HepG2 (cell line): Measurements from ENCODE around the gene PIGR. TPM values are rescaled to one million over a fixed set of nuclear protein-coding genes. Genes with fewer than 3 reads are reported as not detected.

Experiments
- ATAC-seq: fragments of 200-7000 bp; cut with Tn5 transposase; 3 replicates; pipeline ENCODE4 v1.9.1; 2020; ENCODE audit warnings: mild to moderate bottlenecking, moderate library complexity
- BruUV-seq: library from RNA; stranded (reverse); fragments of 400-500 nt; replicated peaks from 2 replicates; lab custom pipeline; 2021; lab: Mats Ljungman, UMichigan
- CTCF ChIA-PET: fragments of 300-600 bp; formaldehyde crosslinking; extraction: SDS; loops from one replicate; lab custom pipeline; 2021; ENCODE audit warnings: low total read pairs, inconsistent platforms, low intra/inter-chr PET ratio; lab: Yijun Ruan, JAX
- POLR2A ChIA-PET: fragments of 350-600 bp; sonication (Branson Sonifier 250); formaldehyde crosslinking; loops from one replicate; lab custom pipeline; 2020; ENCODE audit warnings: antibody characterized with exemption, inconsistent platforms; lab: Yijun Ruan, JAX
- DNase-seq: peaks from one replicate; pipeline ENCODE4 v3.0.0-alpha.2; 2015; ENCODE audit warnings: low spot score
- FAIRE-seq: peaks from 3 replicates; lab custom pipeline; 2011; peaks lifted over from hg19 to GRCh38; lab: Jason Lieb, UNC
- H2AFZ ChIP-seq: one replicate; pipeline ENCODE4 v1.6.1; 2011; ENCODE audit warnings: low read length, inconsistent platforms
- H3K27ac ChIP-seq: fragments of 300-600 bp; 3 replicates; pipeline ENCODE4 v1.8.0; 2011; ENCODE audit warnings: mixed run types, mild to moderate bottlenecking, mixed read lengths, low read length, inconsistent platforms; ENCODE audit not compliant: insufficient read depth; ENCODE audit errors: extremely low read length
- H3K27me3 ChIP-seq, 2 experiments: fragments of 200-600 bp in 1 of 2; 2 replicates in 1 of 2; 3 replicates in 1 of 2; pipeline versions ENCODE4 v1.6.0 to v1.8.0; 2011; ENCODE audit warnings: low read length in 2 of 2, mild to moderate bottlenecking in 2 of 2, moderate library complexity in 2 of 2, inconsistent platforms in 1 of 2; ENCODE audit not compliant: insufficient read depth in 2 of 2, control insufficient read depth in 1 of 2
- H3K36me3 ChIP-seq, 2 experiments: fragments of 200-600 bp in 1 of 2; replicated peaks in 1 of 2; 2 replicates in 1 of 2; 3 replicates in 1 of 2; pipeline versions ENCODE4 v1.5.1 to v1.8.0; 2011; ENCODE audit warnings: low read length in 2 of 2, inconsistent platforms in 1 of 2; ENCODE audit not compliant: insufficient read depth in 2 of 2, control insufficient read depth in 1 of 2
- H3K4me1 ChIP-seq: 2 replicates; pipeline ENCODE4 v1.5.1; 2012; ENCODE audit warnings: low read length, inconsistent platforms; ENCODE audit not compliant: insufficient read depth
- H3K4me2 ChIP-seq: 2 replicates; pipeline ENCODE4 v1.6.0; 2011; ENCODE audit warnings: low read depth, low read length, inconsistent platforms
- H3K4me3 ChIP-seq, 3 experiments: fragments of 200-600 bp in 1 of 3; sonication (generic), shearing (Covaris generic) in 1 of 3; replicated peaks in 1 of 3; 2 replicates each; pipeline ENCODE4 v1.5.1; 2011 to 2016; ENCODE audit warnings: low read length in 3 of 3, inconsistent platforms in 2 of 3, low read depth in 2 of 3, mild to moderate bottlenecking in 2 of 3, control low read depth in 1 of 3, mixed read lengths in 1 of 3; ENCODE audit not compliant: insufficient read depth in 1 of 3
- H3K79me2 ChIP-seq: one replicate; pipeline ENCODE4 v1.6.1; 2011; ENCODE audit warnings: low read length, inconsistent platforms; ENCODE audit not compliant: insufficient read depth
- H3K9ac ChIP-seq: 2 replicates; pipeline ENCODE4 v1.6.0; 2011; ENCODE audit warnings: mild to moderate bottlenecking, low read depth, low read length, inconsistent platforms; ENCODE audit not compliant: insufficient read depth
- H3K9me3 ChIP-seq: 2 replicates; pipeline ENCODE4 v1.5.1; 2012; ENCODE audit warnings: mild to moderate bottlenecking, low read length
- H4K20me1 ChIP-seq: 2 replicates; pipeline ENCODE4 v1.6.0; 2011; ENCODE audit warnings: inconsistent platforms, mild to moderate bottlenecking, low read length, moderate library complexity; ENCODE audit not compliant: insufficient read depth
- BCL6 ChIP-seq: IDR thresholded peaks from 2 replicates; pipeline ENCODE4 v1.6.1; 2016; ENCODE audit warnings: missing genetic modification reagents, missing compliant biosample characterization
- KDM1A ChIP-seq: IDR thresholded peaks from 2 replicates; pipeline ENCODE4 v1.6.1; 2016; ENCODE audit warnings: missing compliant biosample characterization
- PRPF4 ChIP-seq: fragments of 200-400 bp; formaldehyde crosslinking; IDR thresholded peaks from 2 replicates; pipeline ENCODE4 v1.6.1; 2016; ENCODE audit warnings: low read length, low read depth; ENCODE audit not compliant: poor library complexity, severe bottlenecking
- RARG ChIP-seq: sonication (generic); formaldehyde crosslinking; IDR thresholded peaks from 2 replicates; pipeline ENCODE4 v1.4.0; 2020; ENCODE audit warnings: low read depth, mild to moderate bottlenecking, missing genetic modification reagents
- REPIN1 ChIP-seq: sonication (generic); formaldehyde crosslinking; IDR thresholded peaks from 2 replicates; pipeline ENCODE4 v1.8.0; 2022; ENCODE audit warnings: missing genetic modification reagents, low read depth, mild to moderate bottlenecking, borderline replicate concordance
- SMAD3 ChIP-seq: sonication (generic); formaldehyde crosslinking; IDR thresholded peaks from 2 replicates; pipeline ENCODE4 v1.4.0; 2020; ENCODE audit warnings: missing genetic modification reagents
- ZBTB42 ChIP-seq: sonication (generic); formaldehyde crosslinking; IDR thresholded peaks from 2 replicates; pipeline ENCODE4 v1.5.0; 2020; ENCODE audit warnings: mild to moderate bottlenecking, missing genetic modification reagents
- ZMYM3 ChIP-seq: sonication (generic); formaldehyde crosslinking; IDR thresholded peaks from 2 replicates; pipeline ENCODE4 v1.5.1; 2020; ENCODE audit warnings: mild to moderate bottlenecking, missing genetic modification reagents
- ZNF629 ChIP-seq: sonication (generic); formaldehyde crosslinking; conservative IDR thresholded peaks from 2 replicates; pipeline ENCODE4 v1.5.0; 2020; ENCODE audit warnings: missing genetic modification reagents
- WGBS: methylation state at CpG from one replicate; pipeline ENCODE4 v1.1.6; 2017; ENCODE audit warnings: low lambda C conversion rate; 5-methylcytosine and 5-hydroxymethylcytosine counted together
- in situ Hi-C: cut with HindIII; loops from 2 replicates; pipeline ENCODE4 v1.10.0; 2017; ENCODE audit warnings: low pct_unique_long_range_greater_than_20kb; ENCODE audit not compliant: extremely low pct_ligation_motif_present
- intact Hi-C: fragments of 100-400 bp; cut with micrococcal nuclease; formaldehyde crosslinking; loops from one replicate; pipeline ENCODE4 v1.10.0; 2022; ENCODE audit not compliant: unreplicated experiment
- polyA plus RNA-seq, 8 experiments: library from polyadenylated mRNA; depleted of rRNA in 3 of 8; stranded (reverse) in 7 of 8; unstranded in 1 of 8; fragments of >200 nt; fragmentation: Illumina TruSeq in 4 of 8; extraction: Trizol in 4 of 8; gene quantifications; 2 replicates each; pipeline versions ENCODE4 v1.2.1 to v1.2.3, GENCODE V29; 2011 to 2016; ENCODE audit warnings: low read depth in 4 of 8, missing spikeins in 1 of 8, mixed read lengths in 1 of 8; ENCODE audit not compliant: insufficient read depth in 1 of 8
- total RNA-seq, 5 experiments: library from RNA; depleted of rRNA; stranded (reverse); fragments of >200 nt; fragmentation: Illumina TruSeq; extraction: Trizol; gene quantifications; 2 replicates each; pipeline ENCODE4 v1.2.3, GENCODE V29; 2016; ENCODE audit warnings: low read depth in 1 of 5
- TF ChIP-seq, protein P1 (sequence below): sonication (generic); formaldehyde crosslinking; IDR thresholded peaks from 2 replicates; pipeline ENCODE4 v1.5.0; 2020; ENCODE audit warnings: missing genetic modification reagents
- TF ChIP-seq, protein P2 (sequence below), 2 experiments: sonication (generic) in 1 of 2; formaldehyde crosslinking in 1 of 2; IDR thresholded peaks; 2 replicates each; pipeline versions ENCODE4 v1.6.1 to v1.9.0; 2014 to 2022; ENCODE audit warnings: antibody characterized with exemption in 1 of 2, borderline replicate concordance in 1 of 2, inconsistent platforms in 1 of 2, low read depth in 1 of 2, missing genetic modification reagents in 1 of 2

Gene PIGR
- total and polyA plus RNA-seq, 2 of the 13 experiments (the other 11 are each of a cell fraction or from before 2014, with no cell fraction given), result not detected

DNA sequence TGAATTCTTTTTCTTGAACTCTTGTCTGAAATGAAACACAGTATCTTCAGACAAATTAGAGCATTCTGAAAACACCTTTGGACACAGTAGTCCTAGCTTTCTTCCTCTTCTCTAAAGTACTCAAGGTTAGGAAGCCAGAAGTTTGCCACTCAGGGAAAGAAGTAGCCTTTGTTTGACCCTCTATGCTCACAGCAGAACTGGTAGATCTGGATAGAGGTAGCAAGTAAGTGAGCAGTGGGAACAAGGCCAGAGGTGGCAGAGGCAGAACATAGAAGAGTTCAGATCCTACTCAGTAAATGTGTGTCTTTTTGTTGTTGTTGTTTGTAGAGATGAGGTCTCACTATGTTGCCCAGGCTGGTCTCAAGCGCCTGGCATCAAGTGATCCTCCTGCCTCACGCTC is 7.4 kb upstream of the PIGR start:
- H3K9me3 ChIP-seq, result 0 out of 2 replicates have a peak, but pooled peaks cover 7% of the 10 kb centered on the region
- in situ Hi-C loops (no loop called here), intact Hi-C loops (no loop called here)
- H3K79me2 ChIP-seq, result no peaks in the 10 kb centered on the region
- ATAC-seq, result no peak
- H3K9ac ChIP-seq, result no peak overlapping the region
- H3K4me3 ChIP-seq, result no peak overlapping the region
- H3K27ac ChIP-seq, result no peak overlapping the region
- H3K4me2 ChIP-seq, result no peak overlapping the region
- peaks cover 99% of the 10 kb centered on the region for H3K4me1 ChIP-seq
- no CpG with 5 or more reads among the region's 2 CpGs for WGBS
- no TSS peak for BruUV-seq
- CTCF ChIA-PET, result no interaction called here
- TF ChIP-seq SMAD3 (CRISPR knock-in tag), result no peak
- TF ChIP-seq, all 625 proteins: peak for 0
- no peaks in the 10 kb centered on the region; a peak in 1 of 5 replicates for H3K27me3 ChIP-seq
- no peak for FAIRE-seq
- POLR2A ChIA-PET, result no interaction called here
- H4K20me1 ChIP-seq, result no peaks in the 10 kb centered on the region
- H3K36me3 ChIP-seq, result no peaks in the 10 kb centered on the region
- H2AFZ ChIP-seq, result no peak overlapping the region
- DNase-seq, result no peak

DNA sequence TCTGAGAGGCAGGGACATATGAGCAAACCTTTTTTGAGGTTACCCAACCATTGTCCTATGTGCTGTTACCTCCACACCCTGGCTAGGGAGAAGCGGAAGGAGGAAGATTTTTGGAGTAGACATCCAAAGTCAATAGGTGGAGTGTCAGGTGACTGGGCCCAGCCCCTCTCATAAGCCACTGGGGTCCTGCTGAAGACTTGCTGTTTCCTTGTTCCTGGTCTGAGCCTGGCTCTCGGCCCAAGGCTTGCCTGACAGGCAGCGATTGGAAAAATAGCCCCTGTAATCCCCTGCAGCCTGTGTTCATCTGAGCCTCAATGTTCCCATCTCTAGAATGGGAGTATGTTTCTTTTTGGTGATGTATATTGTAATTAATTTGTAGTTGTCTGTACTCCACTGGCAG is 6.9 kb upstream of the PIGR start:
- no peaks in the 10 kb centered on the region for H3K36me3 ChIP-seq
- DNase-seq (no peak), ATAC-seq (no peak), FAIRE-seq (no peak)
- CTCF ChIA-PET, result no interaction called here
- H3K9ac ChIP-seq, result no peak overlapping the region
- H3K4me1 ChIP-seq, result peaks cover 99% of the 10 kb centered on the region
- intact Hi-C loops, result no loop called here
- 0 out of 2 replicates have a peak, but pooled peaks cover 7% of the 10 kb centered on the region for H3K9me3 ChIP-seq
- H2AFZ ChIP-seq, result no peak overlapping the region
- no peak overlapping the region for H3K4me3 ChIP-seq
- H3K4me2 ChIP-seq, result no peak overlapping the region
- TF ChIP-seq BCL6, result no peak
- TF ChIP-seq, protein P1, sequence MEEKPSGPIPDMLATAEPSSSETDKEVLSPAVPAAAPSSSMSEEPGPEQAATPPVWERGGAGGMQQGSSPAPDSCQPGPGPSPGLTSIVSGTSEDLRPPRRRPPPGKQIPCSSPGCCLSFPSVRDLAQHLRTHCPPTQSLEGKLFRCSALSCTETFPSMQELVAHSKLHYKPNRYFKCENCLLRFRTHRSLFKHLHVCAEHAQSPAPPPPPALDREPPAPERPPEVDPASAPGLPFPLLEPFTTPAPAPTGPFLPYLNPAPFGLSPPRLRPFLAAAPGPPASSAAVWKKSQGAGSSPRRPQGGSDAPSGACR (CRISPR knock-in tag), result no peak
- no peak for TF ChIP-seq PRPF4
- TF ChIP-seq ZBTB42, result no peak
- peak; percentile 93 for TF ChIP-seq ZNF629
- no peak for TF ChIP-seq REPIN1
- TF ChIP-seq KDM1A (CRISPR knock-in tag), result 0 out of 2 replicates have a peak, but pooled peaks have one; percentile 11
- TF ChIP-seq RARG (CRISPR knock-in tag), result no peak
- TF ChIP-seq, protein P2, sequence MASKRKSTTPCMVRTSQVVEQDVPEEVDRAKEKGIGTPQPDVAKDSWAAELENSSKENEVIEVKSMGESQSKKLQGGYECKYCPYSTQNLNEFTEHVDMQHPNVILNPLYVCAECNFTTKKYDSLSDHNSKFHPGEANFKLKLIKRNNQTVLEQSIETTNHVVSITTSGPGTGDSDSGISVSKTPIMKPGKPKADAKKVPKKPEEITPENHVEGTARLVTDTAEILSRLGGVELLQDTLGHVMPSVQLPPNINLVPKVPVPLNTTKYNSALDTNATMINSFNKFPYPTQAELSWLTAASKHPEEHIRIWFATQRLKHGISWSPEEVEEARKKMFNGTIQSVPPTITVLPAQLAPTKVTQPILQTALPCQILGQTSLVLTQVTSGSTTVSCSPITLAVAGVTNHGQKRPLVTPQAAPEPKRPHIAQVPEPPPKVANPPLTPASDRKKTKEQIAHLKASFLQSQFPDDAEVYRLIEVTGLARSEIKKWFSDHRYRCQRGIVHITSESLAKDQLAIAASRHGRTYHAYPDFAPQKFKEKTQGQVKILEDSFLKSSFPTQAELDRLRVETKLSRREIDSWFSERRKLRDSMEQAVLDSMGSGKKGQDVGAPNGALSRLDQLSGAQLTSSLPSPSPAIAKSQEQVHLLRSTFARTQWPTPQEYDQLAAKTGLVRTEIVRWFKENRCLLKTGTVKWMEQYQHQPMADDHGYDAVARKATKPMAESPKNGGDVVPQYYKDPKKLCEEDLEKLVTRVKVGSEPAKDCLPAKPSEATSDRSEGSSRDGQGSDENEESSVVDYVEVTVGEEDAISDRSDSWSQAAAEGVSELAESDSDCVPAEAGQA (IDR thresholded peaks at IDR 0.05; ENCODE audit: low read depth), result no peak
- TF ChIP-seq, protein P2 (CRISPR knock-in tag; IDR thresholded peaks at IDR 0.05; ENCODE audit: borderline replicate concordance), result no peak
- peak; percentile 54; the same call in 1 of the 2 replicates for TF ChIP-seq ZMYM3
- TF ChIP-seq, all 625 proteins: peak for 3
- in situ Hi-C loops, result no loop called here
- no peaks in the 10 kb centered on the region for H3K79me2 ChIP-seq
- H3K27me3 ChIP-seq, result no peaks in the 10 kb centered on the region
- POLR2A ChIA-PET, result no interaction called here
- no TSS peak for BruUV-seq
- no peaks in the 10 kb centered on the region for H4K20me1 ChIP-seq
- WGBS, result 89% methylated on average over 3 of the region's 3 CpGs
- H3K27ac ChIP-seq, result no peak overlapping the region
